GM12864 (cell line): ENCODE results near the gene QSOX1.

Experiments
- DNase-seq: peaks from one replicate; pipeline ENCODE4 v3.0.0-alpha.2; 2011; ENCODE audit warnings: low read depth
- H3K4me3 ChIP-seq: 2 replicates; pipeline ENCODE4 v1.5.1; 2011; ENCODE audit warnings: mild to moderate bottlenecking, low read depth, low read length, control low read depth
- CTCF ChIP-seq: IDR thresholded peaks from 2 replicates; pipeline ENCODE4 v1.5.1; 2011; ENCODE audit warnings: low read depth, mild to moderate bottlenecking, moderate library complexity, low read length, control low read depth, inconsistent platforms; ENCODE audit errors: missing control alignments

The QSOX1 gene

GRCh38 chr1:180211860-180212229, 57.2 kb downstream of the QSOX1 start:
- H3K4me3 ChIP-seq, result no peak overlapping the region
- no peak for TF ChIP-seq CTCF
- DNase-seq, result no peak

GRCh38 chr1:180213401-180214170, 58.9 kb downstream of the QSOX1 start:
- no peak for DNase-seq
- H3K4me3 ChIP-seq, result no peak overlapping the region
- TF ChIP-seq CTCF, result no peak

GRCh38 chr1:180215856-180216625, 61.4 kb downstream of the QSOX1 start:
- TF ChIP-seq CTCF, result no peak
- DNase-seq, result no peak
- H3K4me3 ChIP-seq, result no peak overlapping the region

- TF ChIP-seq CTCF, result no peak
- DNase-seq, result no peak
- no peak overlapping the region for H3K4me3 ChIP-seq
These were observed 62.3 kb downstream of the QSOX1 start for GRCh38 chr1:180217006-180217405.

- no peak for TF ChIP-seq CTCF
- no peak overlapping the region for H3K4me3 ChIP-seq
- DNase-seq, result no peak
These were observed 64.4 kb downstream of the QSOX1 start for GRCh38 chr1:180218806-180219765.

- no peak for TF ChIP-seq CTCF
- DNase-seq, result no peak
- H3K4me3 ChIP-seq, result no peak overlapping the region
These were observed 65.1 kb downstream of the QSOX1 start for GRCh38 chr1:180219776-180220175.
